ENCODE data around the gene ANKRD16.

- TF ChIP-seq CTCF (IDR thresholded peaks at IDR 0.05) (no peak), EP300 (IDR thresholded peaks at IDR 0.05) (no peak), POLR2AphosphoS5 (IDR thresholded peaks at IDR 0.05) (no peak)
These were observed 5.2 kb upstream of the ANKRD16 start for GRCh38 chr10:5894873-5895272.

Measured in stomach (tissue), 4 donors.